Measurements from ENCODE around the gene PLXNA2.

Gene PLXNA2

GRCh38 chr1:208207388-208208131 lies 36.6 kb downstream of the PLXNA2 start:
- in situ Hi-C loops (cut with MboI; ENCODE audit: low sequenced_read_pairs), result no loop called here

DNA sequence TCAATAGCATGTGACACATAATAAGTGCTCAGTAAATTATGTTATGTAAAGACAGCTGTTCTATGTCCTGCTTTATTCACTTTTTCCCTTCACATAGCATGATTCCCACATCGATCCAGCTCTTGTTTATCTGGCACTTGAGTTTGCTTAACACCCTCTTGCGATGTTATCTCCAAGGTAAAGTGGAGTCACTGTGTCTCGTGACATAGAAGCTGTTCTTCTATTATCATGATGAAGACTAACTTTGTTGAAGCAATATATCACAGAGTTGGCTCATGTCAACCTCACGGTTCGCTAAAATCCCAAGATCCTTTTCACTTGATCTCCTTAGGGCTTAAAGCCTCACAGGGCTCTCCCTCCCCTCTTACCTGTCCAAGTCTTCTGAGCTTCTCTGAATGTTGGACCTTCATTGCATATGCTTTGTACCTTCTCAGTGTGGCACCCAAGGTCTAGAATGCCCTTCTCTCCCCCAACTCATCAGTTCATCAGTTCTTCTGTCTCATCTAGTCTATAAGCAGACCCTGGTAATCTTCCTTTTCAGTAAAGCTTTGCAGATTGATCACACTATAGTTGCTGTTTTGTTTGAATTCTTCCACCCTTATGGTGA lies 38.0 kb downstream of the PLXNA2 start:
- in situ Hi-C loops (cut with MboI; ENCODE audit: low sequenced_read_pairs), result no loop called here

GRCh38 chr1:208205216-208206013 lies 38.8 kb downstream of the PLXNA2 start:
- in situ Hi-C loops (cut with MboI; ENCODE audit: low sequenced_read_pairs), result no loop called here

- in situ Hi-C loops (cut with MboI; ENCODE audit: low sequenced_read_pairs), result no loop called here
These were observed 39.4 kb downstream of the PLXNA2 start for GRCh38 chr1:208204779-208205178.

- in situ Hi-C loops (cut with MboI; ENCODE audit: low sequenced_read_pairs), result no loop called here
These were observed 40.2 kb downstream of the PLXNA2 start for GRCh38 chr1:208203848-208204609.

DNA sequence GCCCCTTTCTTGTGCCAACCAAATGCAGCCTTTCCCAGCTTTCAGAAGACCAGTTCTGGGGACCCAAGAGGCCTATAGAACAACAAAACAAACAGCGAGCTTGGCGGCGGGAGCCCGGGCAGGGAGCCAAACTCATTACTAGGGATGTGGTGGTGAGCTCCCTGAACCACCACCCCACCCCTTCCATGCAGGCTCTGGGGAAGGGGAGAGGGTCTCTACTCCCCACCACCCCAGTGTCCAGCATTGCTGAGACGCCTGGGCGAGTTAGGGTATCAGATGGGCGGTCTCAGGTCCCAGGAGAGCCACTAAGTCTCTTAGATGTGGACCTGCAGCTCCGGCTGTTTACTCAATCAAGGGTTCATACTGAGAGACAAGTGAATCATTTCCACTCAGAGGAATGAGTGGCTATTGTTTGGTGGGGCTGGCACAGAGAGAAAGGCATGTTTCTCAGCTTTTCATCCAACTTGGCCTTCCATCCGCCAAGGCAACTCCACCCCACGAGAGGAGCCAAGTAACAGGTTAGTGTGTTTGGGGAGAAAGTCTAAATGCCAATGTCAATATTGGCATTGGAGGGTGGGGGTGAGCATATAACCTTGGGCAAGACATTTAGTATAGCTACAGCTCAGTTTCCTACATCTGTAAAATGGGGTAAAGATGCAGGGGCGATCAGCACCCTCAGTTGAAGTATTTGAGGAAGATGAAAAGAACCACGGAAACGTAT lies 40.9 kb downstream of the PLXNA2 start:
- in situ Hi-C loops (cut with MboI; ENCODE audit: low sequenced_read_pairs), result no loop called here

GRCh38 chr1:208202333-208202995 lies 41.7 kb downstream of the PLXNA2 start:
- in situ Hi-C loops (cut with MboI; ENCODE audit: low sequenced_read_pairs), result no loop called here

- in situ Hi-C loops (cut with MboI; ENCODE audit: low sequenced_read_pairs), result no loop called here
These were observed 43.0 kb downstream of the PLXNA2 start for GRCh38 chr1:208201229-208201628.

DNA sequence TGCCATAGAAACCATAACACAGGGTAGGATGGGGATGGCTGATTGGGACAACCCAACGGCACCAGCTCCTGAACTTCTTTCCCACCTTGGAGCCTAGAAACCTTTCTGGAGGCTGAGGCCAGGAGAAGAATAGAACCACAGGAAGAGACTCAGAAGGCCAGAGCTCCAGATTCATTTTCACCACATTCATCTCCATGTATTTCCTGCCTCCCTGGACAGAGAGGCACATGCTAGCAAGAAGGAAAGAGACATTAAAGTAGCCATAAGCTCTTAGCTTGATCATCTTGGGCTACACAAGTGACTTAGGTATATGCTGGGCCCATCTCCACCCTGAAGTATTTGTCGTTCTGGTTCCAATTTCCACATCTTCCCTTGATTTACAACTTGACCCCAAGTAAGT lies 44.1 kb downstream of the PLXNA2 start:
- in situ Hi-C loops (cut with MboI; ENCODE audit: low sequenced_read_pairs), result no loop called here

GRCh38 chr1:208198236-208198635 lies 45.9 kb downstream of the PLXNA2 start:
- in situ Hi-C loops (cut with MboI; ENCODE audit: low sequenced_read_pairs), result no loop called here

DNA sequence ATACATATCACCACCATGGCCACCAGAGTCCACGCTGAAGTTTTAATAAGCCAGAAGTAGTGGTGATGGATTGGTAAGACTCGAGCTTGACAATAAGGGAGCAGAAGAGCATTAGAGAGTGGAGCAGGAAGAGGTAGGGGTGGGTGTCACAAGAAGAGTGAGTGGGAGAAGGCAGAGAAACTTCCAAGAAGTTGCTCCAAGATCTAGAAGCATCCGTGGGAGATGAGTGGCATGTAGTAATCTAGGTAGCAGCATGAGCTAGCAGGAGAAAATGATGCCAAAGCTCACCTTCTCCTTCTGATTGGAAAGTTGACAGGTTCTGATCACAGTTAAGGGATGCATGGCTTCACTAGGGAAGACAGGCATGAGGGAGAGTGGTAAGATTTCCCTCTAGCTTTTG lies 49.2 kb downstream of the PLXNA2 start:
- in situ Hi-C loops (cut with MboI; ENCODE audit: low sequenced_read_pairs), result no loop called here

GRCh38 chr1:208192995-208193394 lies 51.2 kb downstream of the PLXNA2 start:
- in situ Hi-C loops (cut with MboI; ENCODE audit: low sequenced_read_pairs), result no loop called here

- in situ Hi-C loops (cut with MboI; ENCODE audit: low sequenced_read_pairs), result no loop called here
These were observed 53.4 kb downstream of the PLXNA2 start for GRCh38 chr1:208190784-208191183.

DNA sequence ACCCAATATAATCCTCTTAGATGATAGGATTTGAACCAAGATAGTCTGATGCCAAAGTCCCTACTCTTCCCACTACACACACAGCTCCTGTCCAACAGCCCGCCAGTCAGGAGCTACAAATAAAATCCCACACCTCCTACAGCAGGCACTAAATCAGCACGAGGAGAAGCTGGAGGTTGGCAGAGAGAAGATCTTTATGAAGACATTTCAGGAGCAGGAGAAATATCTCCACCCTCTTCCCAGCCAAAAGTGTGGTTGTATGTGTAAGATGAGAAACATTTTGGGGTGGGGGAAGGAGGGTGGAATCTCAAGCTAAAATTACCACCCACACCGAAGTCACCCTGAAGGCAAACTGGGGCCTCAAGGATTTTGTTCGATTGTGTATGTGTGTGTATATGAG lies 54.5 kb downstream of the PLXNA2 start:
- in situ Hi-C loops (cut with MboI; ENCODE audit: low sequenced_read_pairs), result no loop called here

- in situ Hi-C loops (cut with MboI; ENCODE audit: low sequenced_read_pairs), result no loop called here
These were observed 55.0 kb downstream of the PLXNA2 start for GRCh38 chr1:208189183-208189582.

DNA sequence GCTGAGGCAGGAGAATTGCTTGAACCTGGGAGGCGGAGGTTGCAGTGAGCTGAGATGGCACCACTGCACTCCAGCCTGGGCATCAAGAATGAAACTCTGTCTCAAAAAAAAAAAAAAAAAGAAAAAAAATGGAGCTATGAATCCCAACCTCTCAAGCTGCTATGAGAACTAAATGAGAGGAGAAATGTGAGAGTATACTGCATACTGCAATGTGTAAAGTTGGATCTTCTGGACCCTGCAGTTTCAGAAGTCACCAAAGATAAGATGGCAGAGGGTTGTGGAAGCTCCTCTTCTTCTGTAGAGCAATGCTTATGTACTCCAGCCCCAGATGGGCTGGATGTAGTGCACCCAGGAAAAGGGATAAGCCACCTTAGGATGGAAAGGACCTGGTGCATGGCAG lies 55.6 kb downstream of the PLXNA2 start:
- in situ Hi-C loops (cut with MboI; ENCODE audit: low sequenced_read_pairs), result no loop called here

DNA sequence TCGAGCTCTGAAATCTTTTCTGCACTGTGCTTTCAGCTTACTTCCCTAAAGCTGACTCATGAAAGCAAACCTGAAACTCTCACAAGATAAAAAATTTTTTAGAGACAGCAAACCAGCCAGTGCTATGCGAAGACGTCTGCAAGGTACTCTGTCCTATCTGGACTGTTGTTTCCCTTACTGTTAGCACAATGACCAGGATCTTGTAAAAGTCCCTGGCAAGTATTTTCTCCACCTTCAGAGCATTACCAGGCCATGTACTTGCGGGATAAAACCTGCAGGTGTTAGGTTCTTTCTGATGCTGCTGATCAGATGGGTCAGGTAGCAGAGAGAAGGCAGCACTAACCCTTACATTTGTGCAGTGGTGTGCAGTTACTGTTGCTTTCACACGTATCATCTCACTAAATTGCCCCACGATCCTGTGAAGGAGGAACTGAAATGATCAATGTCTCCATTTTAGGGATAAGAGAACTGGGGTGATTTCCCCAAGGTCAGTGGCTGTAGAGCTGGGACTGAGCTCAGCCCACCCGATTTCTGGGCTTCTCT lies 56.6 kb downstream of the PLXNA2 start:
- in situ Hi-C loops (cut with MboI; ENCODE audit: low sequenced_read_pairs), result no loop called here

GRCh38 chr1:208185801-208186231 lies 58.4 kb downstream of the PLXNA2 start:
- in situ Hi-C loops (cut with MboI; ENCODE audit: low sequenced_read_pairs), result no loop called here

GRCh38 chr1:208184966-208185654 lies 59.1 kb downstream of the PLXNA2 start:
- in situ Hi-C loops (cut with MboI; ENCODE audit: low sequenced_read_pairs), result no loop called here
